PFSK-1 (cell line): ENCODE measurements around the gene ZNF213.

Experiments
- POLR2AphosphoS5 ChIP-seq: IDR thresholded peaks from 2 replicates; pipeline ENCODE4 v1.6.1; 2012; ENCODE audit warnings: low read depth, mild to moderate bottlenecking, control low read depth, low read length, moderate library complexity
- REST ChIP-seq, 2 experiments: IDR thresholded peaks; 2 replicates each; pipeline versions ENCODE4 v1.6.1 to v1.8.0; 2011 to 2012; ENCODE audit warnings: low read depth in 2 of 2, low read length in 2 of 2, control low read depth in 1 of 2, inconsistent platforms in 1 of 2, mild to moderate bottlenecking in 1 of 2, moderate library complexity in 1 of 2; ENCODE audit not compliant: insufficient read depth in 1 of 2
- SIN3A ChIP-seq: IDR thresholded peaks from 2 replicates; pipeline ENCODE4 v1.6.1; 2012; ENCODE audit warnings: mild to moderate bottlenecking, low read length, moderate library complexity, borderline replicate concordance; ENCODE audit not compliant: insufficient read depth
- TAF1 ChIP-seq: IDR thresholded peaks from 2 replicates; pipeline ENCODE4 v1.6.1; 2012; ENCODE audit warnings: low read length, control low read depth, borderline replicate concordance; ENCODE audit not compliant: insufficient read depth

GRCh38 chr16:3120435-3120834, 14.4 kb upstream of the ZNF213 start:
- TF ChIP-seq TAF1 (no peak), POLR2AphosphoS5 (no peak), REST (IDR thresholded peaks at IDR 0.05; ENCODE audit: insufficient read depth in 1 of 2, low read depth in 2 of 2, low read length in 2 of 2) (no peak), SIN3A (no peak)
